Measurements from ENCODE around the gene METTL25. TPM values are rescaled to one million over a fixed set of nuclear protein-coding genes. Genes with fewer than 3 reads are reported as not detected.
"Not testable (repeated sequence)": the region's sequence is repeated elsewhere in the genome, so short reads cannot be mapped to it uniquely, and the experiment has no call there.

Gene METTL25
- 3.4 TPM for polyA plus RNA-seq (2013, experiment 1 of 2; ENCODE audit: insufficient read length)
- 3.9 TPM for polyA plus RNA-seq (2013, experiment 2 of 2; ENCODE audit: insufficient read length)

- DNase-seq, result peak; percentile 99
These were observed at the start of gene METTL25, which contains the start of gene CCDC59 for GRCh38 chr12:82358200-82359114. METTL25 (plus strand) TSS chr12:82358529; CDS start chr12:82358566, 37 bp downstream. CCDC59 (minus strand) TSS chr12:82358387; CDS start chr12:82358376, 11 bp downstream.

- no peak for DNase-seq
These were observed 43.9 kb upstream of the METTL25 start for GRCh38 chr12:82314406-82314892.

- DNase-seq, result no peak
These were observed 39.1 kb upstream of the METTL25 start for GRCh38 chr12:82319276-82319675.

- no peak for DNase-seq
These were observed 32.6 kb upstream of the METTL25 start for GRCh38 chr12:82325540-82326336.

- peak; percentile 6 for DNase-seq
These were observed 31.3 kb upstream of the METTL25 start for GRCh38 chr12:82326905-82327503.

GRCh38 chr12:82327861-82328260 lies 30.5 kb upstream of the METTL25 start:
- DNase-seq, result no peak

GRCh38 chr12:82329508-82329907 lies 28.8 kb upstream of the METTL25 start:
- DNase-seq, result no peak

- no peak for DNase-seq
These were observed 8.2 kb upstream of the METTL25 start for GRCh38 chr12:82350161-82350560.

- no peak for DNase-seq
These were observed 6.9 kb upstream of the METTL25 start for GRCh38 chr12:82351390-82351789.

GRCh38 chr12:82357340-82357739 lies 989 bp upstream of the METTL25 start:
- no peak for DNase-seq

GRCh38 chr12:82357845-82358199 lies 507 bp upstream of the METTL25 start:
- no peak for DNase-seq

- DNase-seq, result no peak
These were observed 768 bp downstream of the METTL25 start for GRCh38 chr12:82359115-82359478.

- DNase-seq, result not testable (repeated sequence)
These were observed 2.5 kb downstream of the METTL25 start for GRCh38 chr12:82360834-82361233.

- no peak for DNase-seq
These were observed 3.2 kb downstream of the METTL25 start for GRCh38 chr12:82361461-82361915.

- DNase-seq, result no peak
These were observed 5.7 kb downstream of the METTL25 start for GRCh38 chr12:82363990-82364389.

- peak; percentile 20 for DNase-seq
These were observed 7.9 kb downstream of the METTL25 start for GRCh38 chr12:82366197-82366596.

- DNase-seq, result no peak
These were observed 16.9 kb downstream of the METTL25 start for GRCh38 chr12:82375201-82375600.

GRCh38 chr12:82378997-82379396 lies 20.7 kb downstream of the METTL25 start:
- DNase-seq, result no peak

GRCh38 chr12:82383930-82384552 lies 25.7 kb downstream of the METTL25 start:
- DNase-seq, result peak; percentile 10

GRCh38 chr12:82398879-82399278 lies 40.5 kb downstream of the METTL25 start:
- DNase-seq, result no peak

GRCh38 chr12:82400819-82401218 lies 42.5 kb downstream of the METTL25 start:
- DNase-seq, result no peak

GRCh38 chr12:82406651-82407050 lies 48.3 kb downstream of the METTL25 start:
- no peak for DNase-seq
